Kasumi-1 (cell line): ENCODE data around the gene RIC8B.
A peak's percentile ranks its signal among the peaks of the same experiment; 100 is the strongest.
"Not testable (repeated sequence)": the region's sequence is repeated elsewhere in the genome, so short reads cannot be mapped to it uniquely, and the experiment has no call there.

ENCODE experiments used
- DNase-seq, 2 experiments: peaks; one replicate each; lab custom pipeline; 2025; lab: John Stamatoyannopoulos, UW

Gene RIC8B

GRCh38 chr12:106774005-106774807 lies at the start of gene RIC8B:
RIC8B (plus strand) TSS chr12:106774682; CDS start chr12:106774746, 64 bp downstream.
- DNase-seq: peak; percentile 99

GRCh38 chr12:106724934-106725333 lies 49.5 kb upstream of the RIC8B start:
- DNase-seq: no peak

- DNase-seq: not testable (repeated sequence)
Measured at GRCh38 chr12:106726603-106727202, 47.8 kb upstream of the RIC8B start.

- no peak for DNase-seq
Measured at GRCh38 chr12:106729611-106730010, 44.9 kb upstream of the RIC8B start.

GRCh38 chr12:106732890-106733289 lies 41.6 kb upstream of the RIC8B start:
- DNase-seq: no peak

- no peak for DNase-seq
Measured at GRCh38 chr12:106733660-106734059, 40.8 kb upstream of the RIC8B start.

- DNase-seq: peak in 1 of 2 experiments; percentile 11
Measured at GRCh38 chr12:106736051-106736957, 38.2 kb upstream of the RIC8B start.

- DNase-seq: no peak
Measured at GRCh38 chr12:106739318-106739717, 35.2 kb upstream of the RIC8B start.

- no peak for DNase-seq
Measured at GRCh38 chr12:106739815-106740530, 34.5 kb upstream of the RIC8B start.

GRCh38 chr12:106740818-106741217 lies 33.7 kb upstream of the RIC8B start:
- peak in 1 of 2 experiments; percentile 2 for DNase-seq

GRCh38 chr12:106741247-106741646 lies 33.2 kb upstream of the RIC8B start:
- no peak for DNase-seq

GRCh38 chr12:106743270-106743988 lies 31.1 kb upstream of the RIC8B start:
- DNase-seq: no peak

GRCh38 chr12:106744600-106744999 lies 29.9 kb upstream of the RIC8B start:
- no peak for DNase-seq

- no peak for DNase-seq
Measured at GRCh38 chr12:106745181-106745745, 29.2 kb upstream of the RIC8B start.

GRCh38 chr12:106747973-106748436 lies 26.5 kb upstream of the RIC8B start:
- DNase-seq: no peak

- no peak for DNase-seq
Measured at GRCh38 chr12:106750524-106750923, 24.0 kb upstream of the RIC8B start.

GRCh38 chr12:106753526-106753925 lies 21.0 kb upstream of the RIC8B start:
- no peak for DNase-seq

- DNase-seq: no peak
Measured at GRCh38 chr12:106754331-106754730, 20.2 kb upstream of the RIC8B start.

- DNase-seq: no peak
Measured at GRCh38 chr12:106757623-106758348, 16.7 kb upstream of the RIC8B start.
